ENCODE measurements around the gene KCNQ1. TPM values are rescaled to one million over a fixed set of nuclear protein-coding genes. Genes with fewer than 3 reads are reported as not detected.
A peak's percentile ranks its signal among the peaks of the same experiment; 100 is the strongest.

The KCNQ1 gene
- total RNA-seq, 1 donor from 2014 or later, result 0.16 TPM

- H3K27ac Mint-ChIP-seq (ENCODE audit: unreplicated experiment), result no peak overlapping the region
- H3K36me3 Mint-ChIP-seq (ENCODE audit: unreplicated experiment), result no peaks in the 10 kb centered on the region
- no peak for TF ChIP-seq CTCF (IDR thresholded peaks at IDR 0.05)
- H3K4me3 Mint-ChIP-seq (ENCODE audit: unreplicated experiment), result no peak overlapping the region
- H3K4me1 Mint-ChIP-seq (ENCODE audit: unreplicated experiment), result peaks cover 1% of the 10 kb centered on the region
- H3K27me3 Mint-ChIP-seq (ENCODE audit: unreplicated experiment), result peaks cover 22% of the 10 kb centered on the region
- peak; percentile 71 for DNase-seq (ENCODE audit: extremely low spot score, unreplicated experiment)
- no peaks in the 10 kb centered on the region for H3K9me3 Mint-ChIP-seq (ENCODE audit: unreplicated experiment)
Measured at GRCh38 chr11:2772544-2773031, 327.8 kb downstream of the KCNQ1 start.

- Mint-ChIP-seq H3K4me3 (ENCODE audit: unreplicated experiment) (no peak overlapping the region), H3K9me3 (ENCODE audit: unreplicated experiment) (no peaks in the 10 kb centered on the region), H3K27me3 (ENCODE audit: unreplicated experiment) (peaks cover 12% of the 10 kb centered on the region), H3K4me1 (ENCODE audit: unreplicated experiment) (peaks cover 12% of the 10 kb centered on the region), H3K36me3 (ENCODE audit: unreplicated experiment) (no peaks in the 10 kb centered on the region), H3K27ac (ENCODE audit: unreplicated experiment) (no peak overlapping the region)
- peak; percentile 65 for DNase-seq (ENCODE audit: extremely low spot score, unreplicated experiment)
- no peak for TF ChIP-seq CTCF (IDR thresholded peaks at IDR 0.05)
Measured at GRCh38 chr11:2774173-2775082, 329.6 kb downstream of the KCNQ1 start.

- Mint-ChIP-seq H3K27ac (ENCODE audit: unreplicated experiment) (no peak overlapping the region), H3K36me3 (ENCODE audit: unreplicated experiment) (no peaks in the 10 kb centered on the region), H3K27me3 (ENCODE audit: unreplicated experiment) (peaks cover 12% of the 10 kb centered on the region), H3K9me3 (ENCODE audit: unreplicated experiment) (no peaks in the 10 kb centered on the region), H3K4me1 (ENCODE audit: unreplicated experiment) (peaks cover 11% of the 10 kb centered on the region), H3K4me3 (ENCODE audit: unreplicated experiment) (no peak overlapping the region)
- DNase-seq (ENCODE audit: extremely low spot score, unreplicated experiment), result peak; percentile 74
- TF ChIP-seq CTCF (IDR thresholded peaks at IDR 0.05), result no peak
Measured at GRCh38 chr11:2775083-2775625, 330.3 kb downstream of the KCNQ1 start.

GRCh38 chr11:2775626-2776350 lies 331.0 kb downstream of the KCNQ1 start:
- no peaks in the 10 kb centered on the region for H3K9me3 Mint-ChIP-seq (ENCODE audit: unreplicated experiment)
- no peak overlapping the region for H3K27ac Mint-ChIP-seq (ENCODE audit: unreplicated experiment)
- H3K27me3 Mint-ChIP-seq (ENCODE audit: unreplicated experiment), result peaks cover 12% of the 10 kb centered on the region
- TF ChIP-seq CTCF (IDR thresholded peaks at IDR 0.05), result no peak
- H3K4me1 Mint-ChIP-seq (ENCODE audit: unreplicated experiment), result peaks cover 11% of the 10 kb centered on the region
- no peaks in the 10 kb centered on the region for H3K36me3 Mint-ChIP-seq (ENCODE audit: unreplicated experiment)
- no peak overlapping the region for H3K4me3 Mint-ChIP-seq (ENCODE audit: unreplicated experiment)
- peak; percentile 75 for DNase-seq (ENCODE audit: extremely low spot score, unreplicated experiment)

Data from osteocyte (in vitro differentiated cells).